ENCODE data around the gene EPGN.

The EPGN gene, protein sequence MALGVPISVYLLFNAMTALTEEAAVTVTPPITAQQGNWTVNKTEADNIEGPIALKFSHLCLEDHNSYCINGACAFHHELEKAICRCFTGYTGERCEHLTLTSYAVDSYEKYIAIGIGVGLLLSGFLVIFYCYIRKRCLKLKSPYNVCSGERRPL

DNA sequence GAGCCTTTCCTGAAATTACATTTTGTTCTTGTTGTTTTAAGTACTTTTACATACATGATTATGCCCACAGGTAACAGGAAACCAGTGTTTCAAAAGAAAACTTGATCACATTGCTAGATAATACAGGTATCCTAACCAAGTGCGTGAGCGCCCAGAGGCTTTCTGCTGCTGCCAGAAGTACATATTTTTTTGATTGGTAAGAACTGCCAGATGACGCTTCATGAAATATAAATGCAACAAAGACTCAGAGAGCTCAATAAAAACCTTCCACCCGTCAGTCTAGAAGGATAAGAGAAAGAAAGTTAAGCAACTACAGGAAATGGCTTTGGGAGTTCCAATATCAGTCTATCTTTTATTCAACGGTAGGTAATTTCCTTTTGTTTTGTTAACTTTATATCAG lies at the start of gene EPGN:
Gene EPGN, plus strand, starts transcription at position 256 of the 400 bp plus-strand sequence. Its CDS starts 64 bp downstream, at position 320.
- no peak for DNase-seq

DNA sequence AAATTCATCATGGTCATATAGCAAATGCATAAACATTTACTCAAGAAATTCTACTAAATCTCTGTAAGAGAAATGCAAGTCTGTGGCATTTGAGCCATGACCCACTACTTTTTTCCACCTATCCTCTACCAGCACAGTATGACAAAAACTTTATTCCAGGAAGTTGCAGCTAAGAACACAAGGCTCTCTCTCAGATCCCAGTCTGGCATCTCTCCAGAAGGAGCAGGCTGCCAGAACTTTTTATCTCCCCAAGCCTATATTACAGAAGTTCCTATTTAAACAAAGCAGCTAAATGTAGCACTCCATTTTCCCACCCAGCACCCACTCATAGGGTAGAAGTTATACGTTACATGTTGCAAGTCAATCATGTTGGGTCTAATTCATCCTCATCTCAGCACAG lies 49.3 kb upstream of the EPGN start:
- DNase-seq = peak in 1 of 2 experiments; percentile 23

DNA sequence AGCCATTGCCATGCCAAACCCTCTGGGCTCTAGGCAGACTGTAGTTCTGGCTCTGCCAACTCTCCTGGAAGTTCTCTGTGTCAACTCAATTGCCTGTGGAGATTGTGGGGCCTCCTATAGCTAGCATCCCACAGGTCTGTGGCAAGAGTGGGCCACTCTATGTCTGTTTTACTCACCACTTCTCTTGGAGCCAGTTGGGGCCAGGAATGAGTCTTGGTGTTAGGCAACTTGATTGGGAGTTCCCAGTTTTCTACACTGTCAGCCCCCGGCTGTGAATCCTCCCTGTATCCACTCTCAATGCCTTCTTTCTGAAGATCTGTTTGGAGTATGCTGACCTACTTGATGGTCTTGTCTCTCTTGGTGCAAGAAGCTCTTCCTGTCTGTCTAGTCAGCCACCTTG lies 48.2 kb upstream of the EPGN start:
- no peak for DNase-seq

DNA sequence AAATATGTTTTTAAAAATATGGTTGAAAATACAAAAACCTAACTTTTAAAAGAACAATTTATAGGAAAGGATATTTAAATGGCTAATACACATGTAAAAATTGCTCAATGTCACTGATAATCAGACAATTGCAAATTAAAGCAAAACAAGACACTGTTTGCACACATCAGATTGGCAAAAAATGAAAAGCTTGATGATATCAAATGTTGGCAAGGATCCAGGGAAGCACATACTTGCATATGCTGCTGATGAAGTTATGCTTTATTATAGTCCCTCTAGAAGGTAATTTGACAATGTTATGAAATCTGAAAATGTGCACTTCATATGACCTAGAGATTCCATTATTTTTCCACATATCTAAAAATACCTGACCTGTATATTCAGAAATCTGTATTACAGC lies 45.7 kb upstream of the EPGN start:
- no peak for DNase-seq

DNA sequence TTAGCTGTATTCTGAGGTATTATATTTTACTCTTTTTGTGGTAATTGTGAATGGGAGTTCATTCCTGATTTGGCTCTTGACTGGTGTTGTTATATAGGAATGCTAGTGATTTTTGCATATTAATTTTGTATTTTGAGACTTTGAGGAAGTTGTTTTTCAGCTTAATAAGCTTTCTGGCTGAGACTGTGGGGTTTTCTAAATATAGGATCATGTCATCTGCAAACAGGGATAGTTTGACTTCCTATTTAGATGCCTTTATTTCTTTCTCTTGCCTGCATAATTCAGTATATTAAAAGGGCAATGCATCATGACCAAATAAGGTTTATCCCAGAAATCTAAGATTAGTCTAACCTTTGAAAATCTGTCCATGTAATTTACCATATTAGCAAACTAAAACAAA lies 44.7 kb upstream of the EPGN start:
- no peak for DNase-seq

DNA sequence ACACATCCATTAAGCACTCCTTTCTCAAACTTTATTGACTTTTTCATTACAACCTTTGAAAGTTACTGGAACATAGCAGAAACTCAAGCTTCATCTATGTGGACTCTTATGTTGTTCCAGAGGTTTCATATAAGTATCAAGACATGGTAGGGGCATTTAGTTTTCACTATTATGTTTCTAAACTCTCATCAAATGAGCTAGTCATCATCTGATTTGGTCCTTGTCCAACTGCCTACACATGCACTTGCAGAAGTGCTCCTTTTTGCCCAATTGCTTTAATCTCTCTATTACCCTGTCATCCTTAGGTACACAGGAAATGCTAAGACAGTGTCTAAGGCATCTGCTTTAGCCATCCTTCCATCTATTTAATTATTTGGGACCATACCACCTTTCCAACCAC lies 42.2 kb upstream of the EPGN start:
- no peak for DNase-seq

DNA sequence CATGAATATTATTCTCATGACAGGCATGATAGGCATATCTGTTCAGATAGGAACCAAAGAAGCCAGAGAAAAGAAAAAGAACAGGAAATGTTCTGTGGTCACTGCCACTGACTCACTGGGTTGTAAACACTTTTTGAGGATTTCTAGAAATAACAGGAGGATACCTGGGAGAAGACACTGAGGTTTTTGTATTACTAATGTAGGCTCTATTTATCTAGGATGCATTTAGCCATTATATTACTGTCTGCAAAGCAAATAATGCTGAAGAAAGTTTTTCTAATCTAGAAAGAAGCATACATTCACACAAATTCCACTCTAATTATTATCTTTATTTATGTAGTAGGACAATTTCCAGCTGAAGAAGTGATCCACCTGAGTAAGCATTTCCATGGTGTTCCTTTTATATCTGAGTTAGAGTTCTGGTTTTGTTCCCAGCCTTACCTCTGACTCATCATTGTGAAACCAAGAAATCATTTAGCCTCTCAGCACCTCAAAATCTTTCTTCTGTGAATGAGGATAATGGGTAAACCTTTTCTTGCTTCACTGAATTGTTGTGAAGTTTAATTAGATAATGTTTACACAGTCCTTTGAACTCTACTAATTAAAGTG lies 40.2 kb upstream of the EPGN start:
- no peak for DNase-seq

DNA sequence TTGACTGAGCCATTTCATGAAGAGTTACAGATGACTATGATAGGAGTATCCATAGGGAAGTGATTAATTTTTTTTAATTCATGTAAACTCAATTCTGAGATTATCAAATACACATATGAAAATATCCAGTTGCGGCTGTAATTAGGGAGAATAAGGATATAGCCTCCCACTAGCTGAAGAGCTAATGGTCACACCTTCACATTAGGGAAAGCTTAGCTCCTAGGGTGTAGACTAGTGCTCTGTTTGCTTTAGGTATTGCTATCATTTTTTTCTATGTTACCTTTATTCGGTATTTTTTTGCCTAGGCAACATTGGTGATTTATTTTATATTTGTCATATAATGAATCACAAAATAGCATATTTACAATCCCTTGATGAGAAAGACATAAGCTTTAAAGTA lies 39.6 kb upstream of the EPGN start:
- DNase-seq = no peak

DNA sequence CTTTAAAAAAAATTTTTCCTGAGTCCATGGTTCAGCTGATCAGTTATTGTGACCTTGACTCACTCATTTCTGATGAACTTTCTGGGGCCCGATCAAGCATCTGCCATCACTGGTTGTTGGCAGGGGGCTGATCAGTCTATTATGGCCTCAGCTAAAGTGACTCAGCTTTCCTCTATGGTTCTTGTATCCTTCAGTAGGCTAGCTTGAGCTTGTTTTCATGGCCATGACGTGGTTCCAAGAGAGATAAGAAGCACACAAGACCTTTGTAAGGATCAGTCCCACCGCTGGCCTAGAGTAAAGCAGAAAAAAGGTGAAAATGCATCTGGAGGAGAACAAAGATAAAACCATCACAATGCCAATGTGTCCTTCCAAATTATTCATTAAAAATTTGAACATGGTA lies 29.8 kb upstream of the EPGN start:
- DNase-seq = no peak

DNA sequence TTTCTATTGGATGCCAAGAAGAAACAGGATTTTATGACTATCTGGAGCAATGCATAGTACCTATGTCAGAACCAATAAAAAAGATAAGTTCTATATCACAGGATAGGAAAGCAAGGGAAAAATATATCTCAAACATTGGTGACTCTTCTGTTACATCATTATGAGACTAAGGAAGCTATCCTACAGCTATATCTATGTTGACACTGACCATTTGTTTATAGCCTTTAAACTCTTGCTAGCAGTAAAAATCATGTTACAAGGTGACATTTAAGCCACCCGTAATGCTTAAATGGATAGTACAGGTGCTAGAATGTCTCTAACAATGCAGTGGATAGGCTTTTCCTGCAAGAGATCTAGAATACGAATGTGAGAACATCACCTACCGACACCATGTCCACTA lies 28.6 kb upstream of the EPGN start:
- no peak for DNase-seq

DNA sequence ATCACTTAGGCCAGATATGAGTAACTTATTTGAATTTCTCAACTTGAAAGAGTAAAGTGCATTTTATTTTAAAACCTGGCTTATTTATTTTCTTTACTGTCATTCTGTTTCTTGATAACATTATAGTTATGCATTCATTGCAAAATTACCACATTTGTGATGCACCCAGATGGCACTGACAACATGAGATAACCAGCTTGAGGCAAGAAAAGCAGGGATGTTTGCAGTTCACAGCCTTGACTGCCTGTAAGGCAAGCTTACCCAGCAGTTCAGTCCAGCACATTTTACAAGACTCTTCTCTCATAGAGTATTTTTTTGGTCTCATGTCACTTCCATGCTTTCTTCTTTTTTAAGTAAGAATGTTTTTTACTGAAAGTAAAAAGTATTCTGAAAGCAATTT lies 25.3 kb upstream of the EPGN start:
- DNase-seq = no peak

DNA sequence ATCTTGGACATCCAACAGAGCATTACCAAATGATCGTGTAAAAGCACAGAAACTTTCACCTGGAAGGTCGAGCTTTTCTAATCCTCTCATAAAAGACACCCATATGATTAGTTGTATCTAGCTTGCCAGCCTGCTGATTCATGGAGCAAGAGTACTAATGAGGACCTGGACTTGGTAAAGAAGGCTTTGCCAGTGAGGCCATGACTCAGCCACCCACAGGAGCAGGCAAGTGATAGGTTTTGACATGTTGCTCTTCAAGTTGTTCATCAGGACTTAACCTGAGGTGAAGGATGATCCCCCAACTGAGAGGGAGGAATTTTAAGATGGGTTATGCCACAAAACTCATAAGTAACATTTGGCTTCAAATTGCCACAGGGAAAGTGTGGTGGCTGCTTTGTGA lies 24.7 kb upstream of the EPGN start:
- DNase-seq = no peak

DNA sequence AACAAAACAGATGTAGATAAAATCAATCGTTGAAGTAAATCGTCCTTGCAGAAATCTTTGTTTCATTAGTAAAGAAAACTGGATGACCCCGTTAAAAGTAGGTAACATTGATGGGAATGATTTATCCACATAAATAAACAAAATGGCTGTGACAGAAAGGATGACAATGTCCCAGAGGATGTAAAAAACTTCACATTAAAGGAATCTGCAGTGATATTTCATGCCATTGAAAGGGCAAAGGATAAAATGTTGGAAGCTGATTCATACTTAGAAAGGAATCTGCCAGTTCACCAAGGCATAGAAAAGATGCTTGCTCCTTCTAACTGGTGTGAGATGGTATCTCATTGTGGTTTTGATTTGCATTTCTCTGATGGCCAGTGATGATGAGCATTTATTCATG lies 24.2 kb upstream of the EPGN start:
- no peak for DNase-seq

DNA sequence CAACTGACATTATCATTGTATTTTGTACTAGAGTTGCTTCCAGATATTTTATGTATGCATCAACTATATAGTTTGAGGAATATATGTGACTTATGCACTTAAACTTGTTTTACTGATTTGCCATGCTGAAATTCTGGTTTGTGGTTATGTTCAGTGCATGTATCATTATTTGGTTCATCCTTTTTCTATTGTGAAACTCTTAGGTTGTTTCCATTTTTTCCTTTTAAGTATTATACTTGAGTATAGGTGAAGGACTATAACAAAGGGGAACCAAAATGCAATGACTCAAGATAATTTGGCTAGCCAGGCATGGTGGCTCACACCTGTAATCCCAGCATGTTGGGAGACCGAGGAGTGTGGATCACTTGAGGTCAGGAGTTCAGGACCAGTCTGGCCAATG lies 21.1 kb upstream of the EPGN start:
- no peak for DNase-seq

DNA sequence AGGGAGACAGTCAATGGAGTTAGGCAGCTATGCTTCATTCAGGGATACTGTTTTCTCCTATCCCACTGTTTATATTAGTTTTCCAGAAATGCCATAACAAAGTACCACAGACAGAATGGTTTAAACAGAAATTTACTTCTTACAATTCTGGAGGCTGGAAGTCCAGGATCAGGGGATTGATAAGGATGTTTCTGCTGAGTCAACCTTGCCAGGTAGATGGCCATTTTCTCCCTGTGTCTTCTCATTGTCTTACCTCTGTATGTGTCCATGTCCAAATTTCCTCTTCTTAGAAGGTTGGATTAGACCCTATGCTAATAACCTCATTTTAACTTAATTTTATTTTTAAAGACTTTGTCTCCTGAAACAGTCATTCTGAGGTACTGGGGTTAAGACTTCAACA lies 20.5 kb upstream of the EPGN start:
- no peak for DNase-seq

DNA sequence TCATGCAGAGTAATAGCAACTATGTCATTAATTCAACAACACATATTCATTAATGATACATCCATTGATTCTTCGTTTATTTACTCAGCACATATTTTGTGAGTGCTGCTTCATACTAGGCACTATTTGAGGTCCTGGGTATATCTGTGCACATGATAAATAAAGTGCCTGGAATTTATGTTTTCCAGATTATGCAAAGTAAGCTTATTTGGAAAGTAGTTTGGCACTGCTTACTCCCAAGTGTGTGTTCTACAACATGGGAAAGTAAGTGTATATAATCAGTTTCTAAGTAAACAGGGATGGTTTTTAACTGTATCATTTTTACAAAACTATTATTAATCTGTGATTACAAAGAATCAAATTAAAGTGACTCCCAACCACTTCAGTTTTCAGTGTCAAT lies 16.8 kb upstream of the EPGN start:
- no peak for DNase-seq

DNA sequence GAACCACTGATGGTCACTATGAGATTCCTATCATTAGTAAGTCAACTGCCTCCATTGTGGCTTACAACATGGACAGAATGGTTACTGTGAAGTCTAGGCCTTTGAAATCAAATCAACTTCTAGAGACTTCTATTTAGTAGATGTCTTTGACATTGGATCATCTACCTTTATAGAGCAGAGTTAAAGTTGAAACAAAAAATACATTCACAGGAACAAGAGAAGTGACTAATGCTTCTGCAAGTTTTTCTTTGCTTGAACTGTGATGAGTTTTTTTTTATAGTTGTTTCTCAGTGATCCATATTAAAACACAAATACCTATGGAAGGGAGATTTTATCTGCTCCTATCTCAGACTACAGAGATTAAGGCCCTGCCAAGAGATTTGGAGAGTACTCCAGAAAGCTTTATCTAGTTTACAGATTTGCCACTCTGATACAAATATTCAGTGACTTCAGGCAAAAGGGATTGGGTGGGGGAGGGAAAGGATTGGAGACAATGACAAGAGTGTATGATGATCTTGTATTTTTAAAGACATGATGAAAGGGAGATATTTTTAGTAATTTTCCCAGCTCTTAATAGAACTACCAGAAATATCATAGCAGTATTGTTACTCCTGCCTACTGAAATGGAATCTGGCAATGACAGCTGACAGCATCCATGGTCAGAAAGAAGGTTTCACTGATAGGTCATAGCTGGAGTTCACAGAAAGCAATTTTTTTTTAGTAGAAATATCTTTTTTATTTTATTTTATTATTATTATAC lies 16.0 kb upstream of the EPGN start:
- no peak for DNase-seq

DNA sequence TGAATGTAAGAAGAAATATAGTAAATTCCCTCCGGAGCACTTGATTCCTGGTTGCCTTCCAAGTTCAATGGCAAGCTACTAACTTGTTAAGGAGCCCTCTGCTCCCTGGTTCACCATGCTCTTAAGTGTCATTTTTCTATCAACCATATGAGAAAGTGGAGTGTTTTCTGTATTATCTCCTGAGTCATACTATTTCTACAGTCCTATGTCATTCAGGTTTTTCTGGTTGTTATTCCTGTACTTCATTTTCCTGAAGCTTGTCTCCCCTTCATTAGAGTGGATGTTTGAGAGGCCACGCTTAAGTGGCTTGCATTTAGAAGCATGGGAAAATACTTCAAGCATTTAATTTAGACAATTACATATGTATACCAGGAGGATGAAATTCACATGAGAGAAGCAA lies 14.7 kb upstream of the EPGN start:
- DNase-seq = no peak

DNA sequence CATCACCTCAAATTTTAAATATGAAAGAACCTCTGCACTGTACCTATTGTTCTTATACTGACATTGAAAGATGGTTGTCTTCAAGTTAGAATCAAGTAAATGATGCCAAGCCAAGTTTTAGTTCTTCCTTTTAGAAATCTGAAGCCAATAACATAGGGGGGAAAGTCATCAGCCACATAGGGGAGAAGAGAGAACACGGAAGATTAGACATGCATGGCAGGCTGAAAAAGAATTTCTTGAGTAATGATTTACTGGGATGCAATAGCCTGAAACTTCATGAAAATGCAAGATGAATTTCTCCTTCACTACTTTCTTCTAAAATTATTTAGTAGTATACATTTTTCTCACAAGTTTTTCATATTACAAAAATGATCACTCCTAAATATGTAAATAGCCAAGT lies 13.6 kb upstream of the EPGN start:
- DNase-seq = no peak

DNA sequence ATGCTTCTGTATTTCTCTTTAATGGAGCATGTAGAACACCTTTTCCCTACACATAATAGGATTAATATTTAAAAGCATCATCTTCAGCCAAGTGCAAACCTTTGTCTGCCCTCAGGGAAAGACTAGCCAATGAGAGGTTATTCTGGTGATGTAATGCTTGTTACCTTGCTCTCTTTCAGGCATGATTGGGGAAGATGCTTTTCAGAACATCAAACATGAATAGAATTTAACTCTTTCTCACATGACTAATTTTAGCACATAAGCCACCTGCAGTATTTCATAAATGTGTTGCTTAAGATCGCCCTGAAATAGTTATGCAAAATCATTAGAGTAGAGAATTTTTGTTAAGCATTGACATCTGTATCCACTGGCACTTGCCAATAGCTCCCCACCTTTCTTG lies 10.7 kb upstream of the EPGN start:
- DNase-seq = no peak

DNA sequence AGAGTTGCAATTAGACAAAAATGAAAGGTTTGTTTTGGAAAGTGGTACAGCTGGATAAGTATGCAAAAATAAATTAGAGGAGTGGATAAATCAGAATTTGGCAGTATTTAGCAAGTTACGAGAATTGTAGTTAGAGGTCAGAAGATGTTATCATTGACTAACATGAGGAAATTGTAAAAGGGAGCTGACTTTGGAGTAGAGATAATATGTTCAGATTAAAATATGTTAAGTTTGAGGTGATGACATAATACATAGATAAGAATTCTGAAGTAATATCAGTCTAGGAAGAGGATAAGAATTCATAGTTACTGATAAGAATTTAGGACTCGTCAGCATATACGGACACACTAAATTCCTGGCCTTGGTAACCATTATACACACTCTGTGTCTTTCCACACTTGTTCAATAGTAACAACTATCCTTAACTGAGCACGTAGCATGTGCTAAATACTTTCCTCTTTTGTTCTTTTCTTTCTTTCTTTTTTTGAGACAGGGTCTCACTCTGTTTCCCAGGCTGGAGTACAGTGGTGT lies 4.1 kb upstream of the EPGN start:
- DNase-seq = no peak

DNA sequence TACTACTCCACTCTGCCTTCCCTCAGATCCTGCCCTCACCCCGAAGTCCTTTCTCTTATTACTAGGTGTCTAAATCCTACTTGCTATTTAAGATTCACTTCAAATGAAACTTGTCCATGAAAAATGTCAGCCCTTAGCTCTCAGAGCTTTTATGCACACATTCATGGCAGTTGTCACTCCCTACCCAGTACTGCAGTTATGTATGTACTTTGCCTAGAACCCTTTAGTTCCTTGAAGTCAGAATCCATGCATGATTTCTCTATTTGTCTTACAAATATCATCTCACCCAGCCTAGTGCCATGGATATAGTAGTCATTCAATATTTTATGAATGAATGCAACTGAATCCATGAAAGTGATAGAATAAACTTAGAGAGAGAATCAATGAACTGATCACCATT lies 3.3 kb upstream of the EPGN start:
- no peak for DNase-seq

DNA sequence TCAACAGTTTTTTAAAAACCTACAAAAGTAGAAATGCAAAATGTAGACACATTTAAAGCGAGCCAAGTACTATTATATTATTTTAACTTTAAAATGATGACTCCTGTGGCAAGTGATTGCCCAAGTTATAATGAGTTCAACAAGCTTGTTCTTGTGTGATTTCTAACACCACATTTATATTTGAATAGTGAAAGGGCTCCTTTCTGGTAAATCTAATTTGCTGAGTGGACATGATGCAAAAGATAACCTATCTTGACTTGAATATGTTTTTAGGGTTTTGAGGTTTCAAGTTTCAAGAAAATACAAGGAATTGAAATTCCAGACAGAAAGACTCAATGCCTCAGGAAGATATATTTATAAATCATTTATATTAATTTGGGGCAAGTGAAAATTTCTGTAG lies 1.1 kb upstream of the EPGN start:
- no peak for DNase-seq

DNA sequence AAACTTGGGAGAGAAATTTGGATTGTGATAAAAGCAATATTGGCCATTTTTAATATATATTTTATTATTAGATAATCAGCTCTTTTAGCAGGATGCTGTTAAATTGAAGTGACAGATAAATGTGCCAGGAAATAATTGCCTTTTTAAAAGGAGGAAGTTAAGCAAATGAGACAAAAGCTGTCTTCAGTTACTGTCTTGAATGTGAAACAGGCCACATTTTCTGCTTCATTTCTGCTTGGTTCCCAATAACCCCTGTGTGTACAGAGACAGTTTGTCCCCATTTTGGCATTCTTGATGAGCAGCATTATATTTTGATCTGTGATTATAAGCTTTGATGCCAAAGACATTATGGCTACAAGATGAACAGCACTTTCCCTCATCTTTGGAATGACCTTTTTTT lies 953 bp downstream of the EPGN start:
- DNase-seq = no peak

Measured in NCI-H446 (cell line).